ENCODE data around the gene KMT5B. TPM values are rescaled to one million over a fixed set of nuclear protein-coding genes. Genes with fewer than 3 reads are reported as not detected.

The KMT5B gene
- total RNA-seq, 1 donor: 20.1 TPM

- DNase-seq (ENCODE audit: low read depth): no peak
- no peak overlapping the region for H3K4me3 ChIP-seq (ENCODE audit: low read depth, low read length)
- no peak for TF ChIP-seq CTCF (IDR thresholded peaks at IDR 0.05; ENCODE audit: insufficient read depth, low read length)
Observed at GRCh38 chr11:68242616-68243015, 29.5 kb upstream of the KMT5B start.

- no peak for DNase-seq (ENCODE audit: low read depth)
- TF ChIP-seq CTCF (IDR thresholded peaks at IDR 0.05; ENCODE audit: insufficient read depth, low read length): no peak
- no peak overlapping the region for H3K4me3 ChIP-seq (ENCODE audit: low read depth, low read length)
Observed at GRCh38 chr11:68231621-68232020, 18.5 kb upstream of the KMT5B start.

- no peak for TF ChIP-seq CTCF (IDR thresholded peaks at IDR 0.05; ENCODE audit: insufficient read depth, low read length)
- DNase-seq (ENCODE audit: low read depth): no peak
- no peak overlapping the region for H3K4me3 ChIP-seq (ENCODE audit: low read depth, low read length)
Observed at GRCh38 chr11:68229601-68230000, 16.5 kb upstream of the KMT5B start.

- DNase-seq (ENCODE audit: low read depth): no peak
- H3K4me3 ChIP-seq (ENCODE audit: low read depth, low read length): no peak overlapping the region
- no peak for TF ChIP-seq CTCF (IDR thresholded peaks at IDR 0.05; ENCODE audit: insufficient read depth, low read length)
Observed at GRCh38 chr11:68226421-68226820, 13.3 kb upstream of the KMT5B start.

GRCh38 chr11:68224606-68225005 is 11.5 kb upstream of the KMT5B start:
- no peak for TF ChIP-seq CTCF (IDR thresholded peaks at IDR 0.05; ENCODE audit: insufficient read depth, low read length)
- H3K4me3 ChIP-seq (ENCODE audit: low read depth, low read length): no peak overlapping the region
- no peak for DNase-seq (ENCODE audit: low read depth)

- TF ChIP-seq CTCF (IDR thresholded peaks at IDR 0.05; ENCODE audit: insufficient read depth, low read length): no peak
Observed at GRCh38 chr11:68223275-68223674, 10.2 kb upstream of the KMT5B start.

GRCh38 chr11:68221406-68221805 is 8.3 kb upstream of the KMT5B start:
- no peak for TF ChIP-seq CTCF (IDR thresholded peaks at IDR 0.05; ENCODE audit: insufficient read depth, low read length)
- DNase-seq (ENCODE audit: low read depth): no peak
- H3K4me3 ChIP-seq (ENCODE audit: low read depth, low read length): no peak overlapping the region

More at GRCh38 chr11:68223275-68223674, 10.2 kb upstream of the KMT5B start:
- H3K4me3 ChIP-seq (ENCODE audit: low read depth, low read length): no peak overlapping the region
- no peak for DNase-seq (ENCODE audit: low read depth)

Measured in fibroblast of the aortic adventitia (primary cell).